GM23338 (cell line): Measurements from ENCODE around the gene IQGAP2. TPM values are rescaled to one million over a fixed set of nuclear protein-coding genes. Genes with fewer than 3 reads are reported as not detected.

ENCODE experiments used
- ATAC-seq: fragments of 200-7000 bp; cut with Tn5 transposase; 3 replicates; pipeline ENCODE4 v1.9.1; 2020
- DNase-seq: peaks from one replicate; pipeline ENCODE4 v3.0.0-alpha.2; 2015; ENCODE audit warnings: low spot score
- H2AFZ ChIP-seq: fragments of 200-600 bp; sonication (generic); 2 replicates; pipeline ENCODE4 v1.8.0; 2016; ENCODE audit warnings: antibody characterized with exemption, mild to moderate bottlenecking, moderate library complexity
- H3F3A ChIP-seq: fragments of 200-600 bp; sonication (generic); replicated peaks from 2 replicates; pipeline ENCODE4 v1.8.0; 2017; ENCODE audit warnings: antibody characterized with exemption, mixed run types, low read depth
- H3K27ac ChIP-seq: fragments of 200-600 bp; sonication (generic); 2 replicates; pipeline ENCODE4 v1.6.1; 2016; ENCODE audit warnings: low read depth
- H3K27me3 ChIP-seq: fragments of 200-600 bp; sonication (generic); 2 replicates; pipeline ENCODE4 v1.8.0; 2016; ENCODE audit warnings: mild to moderate bottlenecking, mixed run types, moderate library complexity; ENCODE audit not compliant: insufficient read depth
- H3K36me3 ChIP-seq: fragments of 200-600 bp; sonication (generic); 2 replicates; pipeline ENCODE4 v1.8.0; 2016; ENCODE audit warnings: mild to moderate bottlenecking; ENCODE audit not compliant: insufficient read depth
- H3K4me1 ChIP-seq: fragments of 200-600 bp; sonication (generic); 2 replicates; pipeline ENCODE4 v1.8.0; 2016; ENCODE audit warnings: mild to moderate bottlenecking, moderate library complexity; ENCODE audit not compliant: insufficient read depth
- H3K4me2 ChIP-seq: fragments of 200-600 bp; sonication (generic); 2 replicates; pipeline ENCODE4 v1.7.1; 2017; ENCODE audit warnings: mixed run types
- H3K4me3 ChIP-seq: fragments of 200-600 bp; sonication (generic); 2 replicates; pipeline ENCODE4 v1.6.1; 2016; ENCODE audit warnings: mixed run types
- H3K79me2 ChIP-seq: fragments of 200-600 bp; sonication (generic); replicated peaks from 2 replicates; pipeline ENCODE4 v1.8.0; 2017; ENCODE audit warnings: mild to moderate bottlenecking; ENCODE audit not compliant: insufficient read depth
- H3K9me2 ChIP-seq: fragments of 200-600 bp; sonication (generic); 2 replicates; pipeline ENCODE4 v1.8.0; 2017; ENCODE audit not compliant: insufficient read depth
- H4K20me1 ChIP-seq: fragments of 200-600 bp; sonication (generic); replicated peaks from 2 replicates; pipeline ENCODE4 v1.8.0; 2017; ENCODE audit warnings: mild to moderate bottlenecking; ENCODE audit not compliant: insufficient read depth
- H3K27ac Mint-ChIP-seq: 2 replicates; pipeline ENCODE4 v1.8.0; 2020; ENCODE audit warnings: inconsistent platforms, mild to moderate bottlenecking, moderate library complexity, mixed read lengths
- H3K27me3 Mint-ChIP-seq: 3 replicates; pipeline ENCODE4 v1.8.0; 2022; ENCODE audit warnings: low read depth, mild to moderate bottlenecking, moderate library complexity, mixed read lengths, inconsistent platforms; ENCODE audit not compliant: insufficient read depth, poor library complexity
- H3K36me3 Mint-ChIP-seq: 3 replicates; pipeline ENCODE4 v1.8.0; 2021; ENCODE audit warnings: low read depth, mild to moderate bottlenecking, inconsistent platforms, moderate library complexity, mixed read lengths
- H3K4me1 Mint-ChIP-seq: 3 replicates; pipeline ENCODE4 v1.8.0; 2020; ENCODE audit warnings: mild to moderate bottlenecking, inconsistent platforms, mixed read lengths
- H3K4me3 Mint-ChIP-seq: 3 replicates; pipeline ENCODE4 v1.8.0; 2021; ENCODE audit warnings: moderate library complexity, mild to moderate bottlenecking, inconsistent platforms, mixed read lengths
- H3K9me3 Mint-ChIP-seq: 3 replicates; pipeline ENCODE4 v1.8.0; 2020; ENCODE audit warnings: moderate library complexity, mild to moderate bottlenecking, inconsistent platforms, mixed read lengths
- CREB1 ChIP-seq: fragments of 250-450 bp; sonication (Bioruptor Pico); IDR thresholded peaks from 2 replicates; pipeline ENCODE4 v1.5.0; 2020; ENCODE audit warnings: low read depth, mild to moderate bottlenecking, moderate library complexity
- ETS1 ChIP-seq: IDR thresholded peaks from 2 replicates; pipeline ENCODE4 v1.6.1; 2016; ENCODE audit warnings: antibody characterized with exemption
- EZH2 ChIP-seq: fragments of 200-600 bp; sonication (generic); IDR thresholded peaks from one replicate; pipeline ENCODE4 v1.8.0; 2017; ENCODE audit warnings: antibody characterized with exemption, mild to moderate bottlenecking, low read depth; ENCODE audit not compliant: unreplicated experiment
- EZH2phosphoT487 ChIP-seq: fragments of 200-600 bp; sonication (generic); IDR thresholded peaks from one replicate; pipeline ENCODE4 v1.8.1; 2018; ENCODE audit warnings: antibody characterized with exemption; ENCODE audit not compliant: unreplicated experiment
- JUNB ChIP-seq: IDR thresholded peaks from one replicate; pipeline ENCODE4 v1.6.1; 2016; ENCODE audit warnings: antibody characterized with exemption; ENCODE audit not compliant: unreplicated experiment
- NANOG ChIP-seq: IDR thresholded peaks from 2 replicates; pipeline ENCODE4 v1.6.1; 2016; ENCODE audit warnings: antibody characterized with exemption, borderline replicate concordance
- POLR2AphosphoS5 ChIP-seq: IDR thresholded peaks from 2 replicates; pipeline ENCODE4 v1.6.1; 2016; ENCODE audit warnings: antibody characterized with exemption, low read depth
- STAT1 ChIP-seq: IDR thresholded peaks from one replicate; pipeline ENCODE4 v1.6.1; 2016; ENCODE audit warnings: antibody characterized with exemption; ENCODE audit not compliant: unreplicated experiment
- ZNF114 ChIP-seq: fragments of 250-450 bp; sonication (Bioruptor Pico); IDR thresholded peaks from 2 replicates; pipeline ENCODE4 v1.5.0; 2020; ENCODE audit warnings: mild to moderate bottlenecking, moderate library complexity
- ZNF331 ChIP-seq: fragments of 250-450 bp; sonication (Bioruptor Pico); IDR thresholded peaks from 2 replicates; pipeline ENCODE4 v1.5.0; 2020; ENCODE audit warnings: low read depth, mild to moderate bottlenecking, moderate library complexity
- polyA plus RNA-seq: library from polyadenylated mRNA; unstranded; fragments of >200 nt; fragmentation: Nextera tagmentation; extraction: Ambion mirVana; gene quantifications from 2 replicates; pipeline ENCODE4 v1.2.1, GENCODE V29; 2016
- total RNA-seq: library from RNA; depleted of rRNA; stranded (reverse); fragments of >200 nt; shearing (Covaris generic); gene quantifications from 2 replicates; pipeline ENCODE4 v1.2.3, GENCODE V29; 2014
- TF ChIP-seq, protein P1 (sequence below), 2 experiments: fragments of 200-600 bp in 1 of 2; sonication (generic) in 1 of 2; conservative IDR thresholded peaks; 2 replicates each; pipeline versions ENCODE4 v1.5.1 to v1.6.1; 2016 to 2017; ENCODE audit warnings: antibody characterized with exemption in 2 of 2, low read depth in 2 of 2, mild to moderate bottlenecking in 2 of 2, moderate library complexity in 1 of 2
- TF ChIP-seq, protein P2 (sequence below): fragments of 250-450 bp; sonication (Bioruptor Pico); IDR thresholded peaks from 2 replicates; pipeline ENCODE4 v1.5.0; 2020; ENCODE audit warnings: mild to moderate bottlenecking, moderate library complexity
- TF ChIP-seq, protein P3 (sequence below): IDR thresholded peaks from one replicate; pipeline ENCODE4 v1.6.1; 2018; ENCODE audit warnings: antibody characterized with exemption; ENCODE audit not compliant: unreplicated experiment

The IQGAP2 gene
- total and polyA plus RNA-seq, 2 experiments from 2014 or later, result 60.0 to 86.5 TPM

DNA sequence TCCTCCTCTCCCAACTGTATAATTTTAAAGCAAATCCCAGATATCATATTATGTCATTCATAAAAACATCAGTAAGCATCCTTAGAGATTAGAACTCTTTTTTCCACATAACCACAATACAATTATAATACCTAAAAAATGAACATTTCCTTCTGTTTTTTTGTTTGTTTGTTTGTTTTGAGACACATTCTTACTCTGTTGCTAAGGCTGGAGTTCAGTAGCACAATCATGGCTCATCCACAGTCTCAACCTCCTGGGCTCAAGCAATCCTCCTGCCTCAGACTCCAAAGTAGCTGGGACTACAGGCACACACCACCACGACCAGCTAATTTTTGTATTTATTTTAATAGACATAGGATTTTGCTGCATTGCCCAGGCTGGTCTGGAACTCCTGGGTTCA is 320.8 kb downstream of the IQGAP2 start:
- Histone ChIP-seq H3K36me3 (peaks cover 7% of the 10 kb centered on the region; the same call in 1 of the 2 replicates), H3K27me3 (no peaks in the 10 kb centered on the region), H3K27ac (no peak overlapping the region), H3K79me2 (peaks cover 57% of the 10 kb centered on the region), H2AFZ (no peak overlapping the region), H4K20me1 (peaks cover 3% of the 10 kb centered on the region; the same call in 1 of the 2 replicates), H3F3A (no peaks in the 10 kb centered on the region), H3K4me1 (no peaks in the 10 kb centered on the region), H3K4me2 (no peak overlapping the region), H3K4me3 (no peak overlapping the region), H3K9me2 (no peaks in the 10 kb centered on the region; the same call in 1 of the 2 replicates)
- no peak for DNase-seq
- Mint-ChIP-seq H3K27me3 (no peaks in the 10 kb centered on the region), H3K9me3 (peaks cover 8% of the 10 kb centered on the region), H3K4me1 (peaks cover 6% of the 10 kb centered on the region; the same call in 2 of the 3 replicates), H3K27ac (no peak overlapping the region), H3K36me3 (peaks cover 13% of the 10 kb centered on the region), H3K4me3 (no peak overlapping the region)
- TF ChIP-seq, protein P1, sequence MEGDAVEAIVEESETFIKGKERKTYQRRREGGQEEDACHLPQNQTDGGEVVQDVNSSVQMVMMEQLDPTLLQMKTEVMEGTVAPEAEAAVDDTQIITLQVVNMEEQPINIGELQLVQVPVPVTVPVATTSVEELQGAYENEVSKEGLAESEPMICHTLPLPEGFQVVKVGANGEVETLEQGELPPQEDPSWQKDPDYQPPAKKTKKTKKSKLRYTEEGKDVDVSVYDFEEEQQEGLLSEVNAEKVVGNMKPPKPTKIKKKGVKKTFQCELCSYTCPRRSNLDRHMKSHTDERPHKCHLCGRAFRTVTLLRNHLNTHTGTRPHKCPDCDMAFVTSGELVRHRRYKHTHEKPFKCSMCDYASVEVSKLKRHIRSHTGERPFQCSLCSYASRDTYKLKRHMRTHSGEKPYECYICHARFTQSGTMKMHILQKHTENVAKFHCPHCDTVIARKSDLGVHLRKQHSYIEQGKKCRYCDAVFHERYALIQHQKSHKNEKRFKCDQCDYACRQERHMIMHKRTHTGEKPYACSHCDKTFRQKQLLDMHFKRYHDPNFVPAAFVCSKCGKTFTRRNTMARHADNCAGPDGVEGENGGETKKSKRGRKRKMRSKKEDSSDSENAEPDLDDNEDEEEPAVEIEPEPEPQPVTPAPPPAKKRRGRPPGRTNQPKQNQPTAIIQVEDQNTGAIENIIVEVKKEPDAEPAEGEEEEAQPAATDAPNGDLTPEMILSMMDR (conservative IDR thresholded peaks at IDR 0.05; ENCODE audit: low read depth in 2 of 2), result no peak
- TF ChIP-seq, protein P2, sequence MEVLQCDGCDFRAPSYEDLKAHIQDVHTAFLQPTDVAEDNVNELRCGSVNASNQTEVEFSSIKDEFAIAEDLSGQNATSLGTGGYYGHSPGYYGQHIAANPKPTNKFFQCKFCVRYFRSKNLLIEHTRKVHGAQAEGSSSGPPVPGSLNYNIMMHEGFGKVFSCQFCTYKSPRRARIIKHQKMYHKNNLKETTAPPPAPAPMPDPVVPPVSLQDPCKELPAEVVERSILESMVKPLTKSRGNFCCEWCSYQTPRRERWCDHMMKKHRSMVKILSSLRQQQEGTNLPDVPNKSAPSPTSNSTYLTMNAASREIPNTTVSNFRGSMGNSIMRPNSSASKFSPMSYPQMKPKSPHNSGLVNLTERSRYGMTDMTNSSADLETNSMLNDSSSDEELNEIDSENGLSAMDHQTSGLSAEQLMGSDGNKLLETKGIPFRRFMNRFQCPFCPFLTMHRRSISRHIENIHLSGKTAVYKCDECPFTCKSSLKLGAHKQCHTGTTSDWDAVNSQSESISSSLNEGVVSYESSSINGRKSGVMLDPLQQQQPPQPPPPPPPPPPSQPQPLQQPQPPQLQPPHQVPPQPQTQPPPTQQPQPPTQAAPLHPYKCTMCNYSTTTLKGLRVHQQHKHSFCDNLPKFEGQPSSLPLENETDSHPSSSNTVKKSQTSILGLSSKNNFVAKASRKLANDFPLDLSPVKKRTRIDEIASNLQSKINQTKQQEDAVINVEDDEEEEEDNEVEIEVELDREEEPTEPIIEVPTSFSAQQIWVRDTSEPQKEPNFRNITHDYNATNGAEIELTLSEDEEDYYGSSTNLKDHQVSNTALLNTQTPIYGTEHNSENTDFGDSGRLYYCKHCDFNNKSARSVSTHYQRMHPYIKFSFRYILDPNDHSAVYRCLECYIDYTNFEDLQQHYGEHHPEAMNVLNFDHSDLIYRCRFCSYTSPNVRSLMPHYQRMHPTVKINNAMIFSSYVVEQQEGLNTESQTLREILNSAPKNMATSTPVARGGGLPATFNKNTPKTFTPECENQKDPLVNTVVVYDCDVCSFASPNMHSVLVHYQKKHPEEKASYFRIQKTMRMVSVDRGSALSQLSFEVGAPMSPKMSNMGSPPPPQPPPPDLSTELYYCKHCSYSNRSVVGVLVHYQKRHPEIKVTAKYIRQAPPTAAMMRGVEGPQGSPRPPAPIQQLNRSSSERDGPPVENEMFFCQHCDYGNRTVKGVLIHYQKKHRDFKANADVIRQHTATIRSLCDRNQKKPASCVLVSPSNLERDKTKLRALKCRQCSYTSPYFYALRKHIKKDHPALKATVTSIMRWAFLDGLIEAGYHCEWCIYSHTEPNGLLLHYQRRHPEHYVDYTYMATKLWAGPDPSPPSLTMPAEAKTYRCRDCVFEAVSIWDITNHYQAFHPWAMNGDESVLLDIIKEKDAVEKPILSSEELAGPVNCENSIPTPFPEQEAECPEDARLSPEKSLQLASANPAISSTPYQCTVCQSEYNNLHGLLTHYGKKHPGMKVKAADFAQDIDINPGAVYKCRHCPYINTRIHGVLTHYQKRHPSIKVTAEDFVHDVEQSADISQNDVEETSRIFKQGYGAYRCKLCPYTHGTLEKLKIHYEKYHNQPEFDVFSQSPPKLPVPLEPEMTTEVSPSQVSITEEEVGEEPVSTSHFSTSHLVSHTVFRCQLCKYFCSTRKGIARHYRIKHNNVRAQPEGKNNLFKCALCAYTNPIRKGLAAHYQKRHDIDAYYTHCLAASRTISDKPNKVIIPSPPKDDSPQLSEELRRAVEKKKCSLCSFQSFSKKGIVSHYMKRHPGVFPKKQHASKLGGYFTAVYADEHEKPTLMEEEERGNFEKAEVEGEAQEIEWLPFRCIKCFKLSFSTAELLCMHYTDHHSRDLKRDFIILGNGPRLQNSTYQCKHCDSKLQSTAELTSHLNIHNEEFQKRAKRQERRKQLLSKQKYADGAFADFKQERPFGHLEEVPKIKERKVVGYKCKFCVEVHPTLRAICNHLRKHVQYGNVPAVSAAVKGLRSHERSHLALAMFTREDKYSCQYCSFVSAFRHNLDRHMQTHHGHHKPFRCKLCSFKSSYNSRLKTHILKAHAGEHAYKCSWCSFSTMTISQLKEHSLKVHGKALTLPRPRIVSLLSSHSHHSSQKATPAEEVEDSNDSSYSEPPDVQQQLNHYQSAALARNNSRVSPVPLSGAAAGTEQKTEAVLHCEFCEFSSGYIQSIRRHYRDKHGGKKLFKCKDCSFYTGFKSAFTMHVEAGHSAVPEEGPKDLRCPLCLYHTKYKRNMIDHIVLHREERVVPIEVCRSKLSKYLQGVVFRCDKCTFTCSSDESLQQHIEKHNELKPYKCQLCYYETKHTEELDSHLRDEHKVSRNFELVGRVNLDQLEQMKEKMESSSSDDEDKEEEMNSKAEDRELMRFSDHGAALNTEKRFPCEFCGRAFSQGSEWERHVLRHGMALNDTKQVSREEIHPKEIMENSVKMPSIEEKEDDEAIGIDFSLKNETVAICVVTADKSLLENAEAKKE (CRISPR knock-in tag), result no peak
- TF ChIP-seq ZNF331 (CRISPR knock-in tag) (no peak), CREB1 (CRISPR knock-in tag) (no peak), POLR2AphosphoS5 (no peak), JUNB (no peak), EZH2 (no peak), ETS1 (no peak), STAT1 (no peak), EZH2phosphoT487 (no peak), ZNF114 (CRISPR knock-in tag) (no peak), NANOG (no peak)
- TF ChIP-seq, protein P3, sequence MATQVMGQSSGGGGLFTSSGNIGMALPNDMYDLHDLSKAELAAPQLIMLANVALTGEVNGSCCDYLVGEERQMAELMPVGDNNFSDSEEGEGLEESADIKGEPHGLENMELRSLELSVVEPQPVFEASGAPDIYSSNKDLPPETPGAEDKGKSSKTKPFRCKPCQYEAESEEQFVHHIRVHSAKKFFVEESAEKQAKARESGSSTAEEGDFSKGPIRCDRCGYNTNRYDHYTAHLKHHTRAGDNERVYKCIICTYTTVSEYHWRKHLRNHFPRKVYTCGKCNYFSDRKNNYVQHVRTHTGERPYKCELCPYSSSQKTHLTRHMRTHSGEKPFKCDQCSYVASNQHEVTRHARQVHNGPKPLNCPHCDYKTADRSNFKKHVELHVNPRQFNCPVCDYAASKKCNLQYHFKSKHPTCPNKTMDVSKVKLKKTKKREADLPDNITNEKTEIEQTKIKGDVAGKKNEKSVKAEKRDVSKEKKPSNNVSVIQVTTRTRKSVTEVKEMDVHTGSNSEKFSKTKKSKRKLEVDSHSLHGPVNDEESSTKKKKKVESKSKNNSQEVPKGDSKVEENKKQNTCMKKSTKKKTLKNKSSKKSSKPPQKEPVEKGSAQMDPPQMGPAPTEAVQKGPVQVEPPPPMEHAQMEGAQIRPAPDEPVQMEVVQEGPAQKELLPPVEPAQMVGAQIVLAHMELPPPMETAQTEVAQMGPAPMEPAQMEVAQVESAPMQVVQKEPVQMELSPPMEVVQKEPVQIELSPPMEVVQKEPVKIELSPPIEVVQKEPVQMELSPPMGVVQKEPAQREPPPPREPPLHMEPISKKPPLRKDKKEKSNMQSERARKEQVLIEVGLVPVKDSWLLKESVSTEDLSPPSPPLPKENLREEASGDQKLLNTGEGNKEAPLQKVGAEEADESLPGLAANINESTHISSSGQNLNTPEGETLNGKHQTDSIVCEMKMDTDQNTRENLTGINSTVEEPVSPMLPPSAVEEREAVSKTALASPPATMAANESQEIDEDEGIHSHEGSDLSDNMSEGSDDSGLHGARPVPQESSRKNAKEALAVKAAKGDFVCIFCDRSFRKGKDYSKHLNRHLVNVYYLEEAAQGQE, result no peak
- no peak for ATAC-seq
